CD8-positive, alpha-beta memory T cell (primary cell): ENCODE results near the gene XAB2. TPM values are rescaled to one million over a fixed set of nuclear protein-coding genes. Genes with fewer than 3 reads are reported as not detected.

Experiments used
- CTCF ChIA-PET: fragments of 350-600 bp; sonication (Branson Sonifier 250); formaldehyde crosslinking; loops from one replicate; lab custom pipeline; 2021; ENCODE audit warnings: antibody characterized with exemption; lab: Charles Lee
- POLR2A ChIA-PET: fragments of 350-600 bp; sonication (Branson Sonifier 250); formaldehyde crosslinking; loops from one replicate; lab custom pipeline; 2021; ENCODE audit warnings: antibody characterized with exemption; lab: Charles Lee
- DNase-seq, 5 donors: peaks; one replicate each; pipeline versions ENCODE4 v3.0.0 to v3.0.0-alpha.2; 2020 to 2022; ENCODE audit warnings: mixed read lengths in 1 of 5
- H3K27ac ChIP-seq: one replicate; pipeline ENCODE4 v1.7.0; 2013; ENCODE audit warnings: low read depth, mild to moderate bottlenecking, low read length, moderate library complexity
- H3K27me3 ChIP-seq: 2 replicates; pipeline ENCODE4 v1.7.0; 2013; ENCODE audit warnings: low read length, mild to moderate bottlenecking; ENCODE audit not compliant: insufficient read depth, poor library complexity, severe bottlenecking
- H3K36me3 ChIP-seq: 2 replicates; pipeline ENCODE4 v1.7.0; 2013; ENCODE audit warnings: mild to moderate bottlenecking, low read length, moderate library complexity; ENCODE audit not compliant: insufficient read depth
- H3K4me1 ChIP-seq: 2 replicates; pipeline ENCODE4 v1.7.0; 2013; ENCODE audit warnings: mild to moderate bottlenecking, low read length, moderate library complexity; ENCODE audit not compliant: insufficient read depth
- H3K4me3 ChIP-seq: 2 replicates; pipeline ENCODE4 v1.7.0; 2013; ENCODE audit warnings: mild to moderate bottlenecking, low read length
- H3K9me3 ChIP-seq: 2 replicates; pipeline ENCODE4 v1.7.0; 2013; ENCODE audit warnings: mild to moderate bottlenecking, low read length
- H3K27ac Mint-ChIP-seq, 8 donors: one replicate each; pipeline ENCODE4 v1.8.0; 2020 to 2021; ENCODE audit warnings: mixed read lengths in 8 of 8, mild to moderate bottlenecking in 6 of 8, inconsistent platforms in 3 of 8, moderate library complexity in 3 of 8
- H3K27me3 Mint-ChIP-seq, 2 donors: one replicate each; pipeline ENCODE4 v1.8.0; 2020 to 2021; ENCODE audit warnings: mixed read lengths in 2 of 2, mild to moderate bottlenecking in 1 of 2, moderate library complexity in 1 of 2
- H3K36me3 Mint-ChIP-seq, 3 donors: one replicate each; pipeline ENCODE4 v1.8.0; 2020 to 2021; ENCODE audit warnings: mixed read lengths in 3 of 3, inconsistent platforms in 1 of 3, mild to moderate bottlenecking in 1 of 3
- H3K4me1 Mint-ChIP-seq, 3 donors: one replicate each; pipeline ENCODE4 v1.8.0; 2020 to 2021; ENCODE audit warnings: mixed read lengths in 3 of 3, inconsistent platforms in 1 of 3, mild to moderate bottlenecking in 1 of 3
- H3K4me3 Mint-ChIP-seq, 7 donors: one replicate each; pipeline ENCODE4 v1.8.0; 2020 to 2021; ENCODE audit warnings: mixed read lengths in 7 of 7, mild to moderate bottlenecking in 6 of 7, moderate library complexity in 4 of 7, inconsistent platforms in 2 of 7
- H3K9me3 Mint-ChIP-seq, 5 donors: one replicate each; pipeline ENCODE4 v1.8.0; 2020 to 2022; ENCODE audit warnings: mixed read lengths in 5 of 5, mild to moderate bottlenecking in 3 of 5, moderate library complexity in 2 of 5, inconsistent platforms in 1 of 5
- polyA plus RNA-seq: library from polyadenylated mRNA; unstranded; fragments of 300-500 nt; fragmentation: Illumina TruSeq; gene quantifications from one replicate; pipeline ENCODE4 v1.2.3, GENCODE V29; 2021
- total RNA-seq, 2 experiments: library from RNA; stranded (reverse); gene quantifications; one replicate each; pipeline ENCODE4 v1.2.3, GENCODE V29; 2021

Gene XAB2
- total and polyA plus RNA-seq, 3 experiments from 2014 or later, result 8.8 to 47.6 (median 46.0) TPM

DNA sequence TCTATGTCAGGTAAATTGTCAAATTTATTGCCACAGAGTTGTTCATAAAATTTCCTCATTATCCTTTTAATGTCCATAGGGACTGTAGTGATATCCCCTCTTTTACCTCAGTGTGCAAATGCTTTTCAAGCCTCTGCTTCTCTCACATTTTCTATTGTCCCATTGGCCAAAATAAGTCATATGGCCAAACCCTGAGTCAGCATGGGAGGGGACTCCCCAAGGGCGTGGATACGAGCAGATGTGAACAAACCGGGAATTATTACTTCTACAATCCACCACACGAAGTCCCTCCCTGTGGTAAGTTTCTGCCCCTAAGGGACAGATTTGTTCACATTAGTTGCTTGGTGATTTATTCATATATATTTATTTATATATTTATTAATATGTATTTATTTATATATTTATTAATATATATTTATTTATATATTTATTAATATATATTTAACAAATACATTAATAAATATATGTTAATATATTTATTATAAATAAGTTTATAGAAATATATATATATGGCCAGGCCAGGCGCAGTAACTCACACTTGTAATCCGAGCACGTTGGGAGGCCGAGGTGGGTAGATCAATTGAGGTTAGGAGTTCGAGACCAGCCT lies 53.8 kb downstream of the XAB2 start:
- Histone ChIP-seq H3K9me3 (no peaks in the 10 kb centered on the region), H3K36me3 (no peaks in the 10 kb centered on the region), H3K4me3 (no peak overlapping the region), H3K4me1 (no peaks in the 10 kb centered on the region), H3K27ac (no peak overlapping the region), H3K27me3 (no peaks in the 10 kb centered on the region)
- Mint-ChIP-seq H3K4me1 (no peaks in the 10 kb centered on the region), H3K9me3 (no peaks in the 10 kb centered on the region), H3K36me3 (no peaks in the 10 kb centered on the region), H3K4me3 (no peak overlapping the region), H3K27ac (no peak overlapping the region), H3K27me3 (peaks cover 2 to 19% of the 10 kb centered on the region in 2 donors)
- ChIA-PET POLR2A (no interaction called here), CTCF (no interaction called here)
- DNase-seq, result no peak

DNA sequence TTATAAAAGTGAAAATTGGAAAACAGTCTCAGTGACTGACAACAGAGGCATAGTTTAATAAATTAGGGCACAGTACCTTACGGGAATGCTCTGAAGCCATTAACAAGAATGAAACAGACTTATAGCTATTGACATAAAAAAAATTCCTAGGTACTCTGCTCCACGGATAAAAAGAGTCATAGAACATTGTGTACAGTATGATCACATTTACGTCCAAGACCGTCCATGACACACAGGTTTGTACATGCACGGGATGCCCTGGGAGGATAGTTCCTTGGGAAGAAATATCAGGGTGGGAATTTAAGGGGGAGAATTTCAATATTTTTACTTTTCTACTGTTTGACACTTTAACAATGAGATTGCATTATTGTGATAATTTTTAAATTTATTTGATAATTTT lies 58.6 kb downstream of the XAB2 start:
- no peak overlapping the region for H3K4me3 Mint-ChIP-seq
- H3K36me3 Mint-ChIP-seq, result no peaks in the 10 kb centered on the region

More for the DNA sequence above, 58.6 kb downstream of the XAB2 start:
- Histone ChIP-seq H3K4me3 (no peak overlapping the region), H3K27me3 (no peaks in the 10 kb centered on the region), H3K27ac (no peak overlapping the region), H3K9me3 (no peaks in the 10 kb centered on the region), H3K36me3 (no peaks in the 10 kb centered on the region), H3K4me1 (no peaks in the 10 kb centered on the region)
- H3K9me3 Mint-ChIP-seq, result no peaks in the 10 kb centered on the region
- ChIA-PET CTCF (no interaction called here), POLR2A (no interaction called here)
- H3K27me3 Mint-ChIP-seq, result peaks cover 0 to 9% of the 10 kb centered on the region in 2 donors
- no peaks in the 10 kb centered on the region for H3K4me1 Mint-ChIP-seq
- H3K27ac Mint-ChIP-seq, result no peak overlapping the region
- no peak for DNase-seq

Other genes with a start within 250 kb of the XAB2 start
- under 1 TPM; 0.94 to 0.95 TPM for gene PEX11G, start 140.5 kb downstream of the XAB2 start, total RNA-seq
- 1.7 TPM for gene PEX11G, start 140.5 kb downstream of the XAB2 start, polyA plus RNA-seq
- gene ZNF358, start 113.4 kb downstream of the XAB2 start, total RNA-seq, result 1 to 10 TPM; 7.6 to 8.9 TPM
- 2.5 TPM for gene ZNF358, start 113.4 kb downstream of the XAB2 start, polyA plus RNA-seq
- 10 to 100 TPM; 19.4 to 19.6 TPM for gene MCOLN1, start 106.9 kb downstream of the XAB2 start, total RNA-seq
- 11.6 TPM for gene MCOLN1, start 106.9 kb downstream of the XAB2 start, polyA plus RNA-seq
- 100 to 1,000 TPM; 112 to 117 TPM for gene PNPLA6, start 93.8 kb downstream of the XAB2 start, total RNA-seq
- 17.1 TPM for gene PNPLA6, start 93.8 kb downstream of the XAB2 start, polyA plus RNA-seq
- under 1 TPM; 0.24 to 0.31 TPM for gene CAMSAP3, start 33.7 kb downstream of the XAB2 start, total RNA-seq
- gene CAMSAP3, start 33.7 kb downstream of the XAB2 start, polyA plus RNA-seq, result 0.07 TPM
- gene PET100, start 248 bp upstream of the XAB2 start, total RNA-seq, result 100 to 1,000 TPM; 110 TPM
- 297 TPM for gene PET100, start 248 bp upstream of the XAB2 start, polyA plus RNA-seq
- gene PCP2, start 4.2 kb upstream of the XAB2 start, total RNA-seq, result under 1 TPM; 0.48 to 0.91 TPM
- not detected for gene PCP2, start 4.2 kb upstream of the XAB2 start, polyA plus RNA-seq
- gene STXBP2, start 7.6 kb upstream of the XAB2 start, total RNA-seq, result 10 to 100 TPM; 80.1 to 80.5 TPM
- 75.2 TPM for gene STXBP2, start 7.6 kb upstream of the XAB2 start, polyA plus RNA-seq
- not detected for gene RETN, start 39.5 kb upstream of the XAB2 start, total RNA-seq
- gene RETN, start 39.5 kb upstream of the XAB2 start, polyA plus RNA-seq, result 1.2 TPM
- gene MCEMP1, start 47.5 kb upstream of the XAB2 start, total RNA-seq, result not detected
- not detected for gene MCEMP1, start 47.5 kb upstream of the XAB2 start, polyA plus RNA-seq
- gene TRAPPC5, start 51.3 kb upstream of the XAB2 start, total RNA-seq, result 10 to 100 TPM; 63.5 to 70.1 TPM
- gene TRAPPC5, start 51.3 kb upstream of the XAB2 start, polyA plus RNA-seq, result 155 TPM
- 1 to 10 TPM in 1 of 2 experiments, under 1 TPM in 1; 0.96 to 1.6 TPM for gene FCER2, start 72.6 kb upstream of the XAB2 start, total RNA-seq
- not detected for gene FCER2, start 72.6 kb upstream of the XAB2 start, polyA plus RNA-seq
- not detected for gene CLEC4G, start 102.6 kb upstream of the XAB2 start, total RNA-seq
- not detected for gene CLEC4G, start 102.6 kb upstream of the XAB2 start, polyA plus RNA-seq
- gene CD209, start 118.0 kb upstream of the XAB2 start, total RNA-seq, result under 1 TPM; 0.16 to 0.28 TPM
- gene CD209, start 118.0 kb upstream of the XAB2 start, polyA plus RNA-seq, result not detected
- gene CLEC4M, start 133.7 kb upstream of the XAB2 start, total RNA-seq, result not detected
- not detected for gene CLEC4M, start 133.7 kb upstream of the XAB2 start, polyA plus RNA-seq
- gene EVI5L, start 200.7 kb upstream of the XAB2 start, total RNA-seq, result 1 to 10 TPM; 6.7 to 7.4 TPM
- 2.9 TPM for gene EVI5L, start 200.7 kb upstream of the XAB2 start, polyA plus RNA-seq
- gene PRR36, start 244.8 kb upstream of the XAB2 start, total RNA-seq, result not detected
- gene PRR36, start 244.8 kb upstream of the XAB2 start, polyA plus RNA-seq, result not detected